Measurements from ENCODE around the gene NEUROD2. TPM values are rescaled to one million over a fixed set of nuclear protein-coding genes. Genes with fewer than 3 reads are reported as not detected.
"Not testable (repeated sequence)": the region's sequence is repeated elsewhere in the genome, so short reads cannot be mapped to it uniquely, and the experiment has no call there.

NEUROD2 gene
- total RNA-seq, 1 donor from 2014 or later: not detected

DNA sequence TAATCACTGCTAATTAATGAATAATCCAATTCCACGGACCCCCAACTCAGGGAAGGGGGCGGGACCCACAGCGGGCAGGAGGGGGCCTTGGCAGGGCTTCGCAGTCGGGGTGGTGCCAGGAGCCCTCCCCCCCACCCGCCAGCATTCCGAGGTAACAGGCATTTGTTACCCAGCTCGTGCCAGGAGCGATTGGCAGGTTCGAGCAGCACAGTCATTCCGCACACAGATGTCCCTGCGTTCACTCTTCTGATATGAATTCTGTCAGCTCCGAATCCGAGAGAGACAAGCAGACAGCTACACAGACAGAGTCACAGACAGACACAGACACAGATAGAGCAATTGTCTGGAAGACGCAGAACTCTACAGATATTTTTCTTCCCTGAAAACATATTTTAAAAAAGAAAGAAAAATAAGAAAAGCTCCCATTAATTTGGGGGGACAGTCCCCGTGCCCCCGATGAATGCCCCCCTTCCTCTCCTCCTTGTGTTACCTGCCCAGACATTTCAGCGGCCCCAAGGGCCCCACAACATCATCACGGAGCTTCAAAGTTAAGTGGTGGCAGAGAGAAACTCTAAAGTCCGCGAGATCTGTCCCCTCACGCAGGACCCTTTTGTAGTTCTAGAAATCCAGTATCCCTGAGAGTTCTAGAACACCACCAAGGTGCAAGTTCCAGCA lies 10.2 kb downstream of the NEUROD2 start:
- intact Hi-C loops (cut with DNase I): no loop called here

DNA sequence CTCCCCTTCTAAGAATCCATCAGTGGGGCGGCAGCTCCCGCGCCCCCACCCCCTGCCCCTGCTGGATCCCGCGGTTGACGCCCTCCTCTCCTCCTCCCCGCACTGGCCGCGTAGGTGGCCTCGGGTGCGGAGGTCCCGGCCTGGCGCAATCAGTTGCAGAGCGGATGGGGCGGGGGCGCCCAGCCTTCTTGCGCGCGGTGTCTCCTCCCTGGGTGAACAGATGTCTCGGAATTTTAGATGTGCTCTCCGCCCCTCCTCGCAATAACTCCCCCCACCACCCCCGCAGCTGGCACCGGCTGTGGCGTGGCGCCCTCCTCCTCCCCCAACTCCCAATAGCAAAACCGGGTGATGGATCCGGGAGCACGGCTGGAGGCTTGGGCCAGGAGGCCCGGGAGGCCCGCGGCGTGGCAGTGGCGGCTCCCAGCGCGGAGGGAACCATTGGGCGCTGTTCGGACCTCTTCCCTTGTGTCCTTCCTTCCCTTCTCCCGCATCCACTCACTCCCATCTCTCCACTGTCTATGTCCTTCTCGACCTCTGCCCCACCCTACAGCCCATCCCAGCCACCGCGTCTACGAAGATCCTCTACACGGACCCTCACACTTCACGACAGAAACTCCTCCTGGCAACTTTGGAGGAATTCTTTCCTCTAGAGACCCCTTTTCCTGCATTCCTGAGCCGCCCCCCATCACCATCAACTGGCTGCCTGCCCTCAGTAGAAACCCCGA lies 11.0 kb downstream of the NEUROD2 start:
- intact Hi-C loops (cut with DNase I): no loop called here
- DNase-seq (ENCODE audit: missing footprints) (no peak), ATAC-seq (no peak)

More for the DNA sequence above, 10.2 kb downstream of the NEUROD2 start:
- ATAC-seq: no peak
- no peak for DNase-seq (ENCODE audit: missing footprints)

DNA sequence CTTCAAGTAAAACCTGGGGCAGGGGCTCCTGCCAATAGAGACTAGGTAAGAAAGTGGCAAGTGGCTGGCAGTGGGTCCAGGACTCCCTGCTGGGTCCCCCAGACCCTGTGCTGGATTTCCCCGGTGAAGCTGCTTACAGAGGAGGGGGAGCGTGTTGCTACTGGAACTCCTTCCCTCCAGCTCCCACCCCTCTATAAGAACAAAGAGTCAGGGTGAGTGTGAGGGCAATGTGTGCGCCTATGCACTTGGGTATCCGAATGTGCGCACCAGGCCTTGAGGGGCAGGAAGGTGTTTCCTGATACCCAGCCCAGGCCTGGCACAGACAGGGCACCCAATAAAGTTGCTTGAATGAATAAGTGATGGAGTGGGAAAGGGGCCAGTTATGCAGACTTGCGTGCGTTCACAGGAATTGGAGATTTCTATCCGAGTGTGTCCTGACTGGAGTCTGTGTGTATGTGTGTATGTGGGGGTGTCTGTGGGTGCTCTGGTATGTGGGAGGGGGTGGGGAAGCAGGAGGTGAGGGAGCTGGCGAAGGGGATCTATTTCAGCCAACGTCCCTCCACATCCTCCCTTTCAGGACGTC lies 11.7 kb downstream of the NEUROD2 start:
- ATAC-seq: no peak
- DNase-seq (ENCODE audit: missing footprints): no peak
- intact Hi-C loops (cut with DNase I): no loop called here

DNA sequence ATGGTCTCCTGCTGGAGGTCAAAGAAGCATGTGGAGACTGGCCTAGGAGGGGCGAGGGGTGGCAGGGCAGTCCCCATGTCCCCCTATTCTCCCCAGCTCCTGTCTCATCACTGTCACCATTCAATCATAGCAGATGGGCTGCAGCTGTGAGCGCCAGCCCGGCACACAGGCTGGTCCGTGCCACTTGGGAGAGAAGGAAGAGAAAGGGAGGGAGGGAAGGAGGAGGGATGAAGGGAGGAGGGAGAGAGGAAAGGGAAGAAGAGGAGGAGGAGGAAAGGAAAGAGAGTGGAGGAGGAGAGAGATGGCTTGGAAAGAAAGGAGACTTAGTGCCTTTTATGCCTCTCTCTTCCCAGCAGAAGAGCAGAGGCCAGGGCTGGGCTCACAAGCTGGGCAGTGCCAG lies 12.4 kb downstream of the NEUROD2 start:
- DNase-seq (ENCODE audit: missing footprints): no peak
- no peak for ATAC-seq
- intact Hi-C loops (cut with DNase I): no loop called here

DNA sequence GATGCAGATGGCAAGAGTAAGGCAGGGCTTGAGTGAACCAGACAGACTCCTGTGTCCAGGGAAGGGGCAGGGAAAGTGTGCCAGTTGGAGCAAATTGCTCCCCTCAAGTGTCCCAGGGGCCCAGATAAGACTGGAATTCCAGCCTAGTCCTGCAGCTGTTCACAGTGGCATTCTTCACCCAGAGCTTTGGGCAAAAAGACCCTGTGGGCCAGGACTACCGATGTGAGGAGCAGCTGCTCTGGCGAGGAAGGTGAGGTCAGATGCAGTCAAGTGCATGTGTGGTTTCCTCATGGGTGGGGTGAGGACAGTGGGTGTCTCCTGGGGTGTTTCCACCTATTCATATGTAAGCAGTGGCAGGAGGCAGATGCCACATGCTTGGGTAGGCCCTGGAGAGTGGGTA lies 14.3 kb downstream of the NEUROD2 start:
- intact Hi-C loops (cut with DNase I): no loop called here
- DNase-seq (ENCODE audit: missing footprints): no peak
- ATAC-seq: no peak

DNA sequence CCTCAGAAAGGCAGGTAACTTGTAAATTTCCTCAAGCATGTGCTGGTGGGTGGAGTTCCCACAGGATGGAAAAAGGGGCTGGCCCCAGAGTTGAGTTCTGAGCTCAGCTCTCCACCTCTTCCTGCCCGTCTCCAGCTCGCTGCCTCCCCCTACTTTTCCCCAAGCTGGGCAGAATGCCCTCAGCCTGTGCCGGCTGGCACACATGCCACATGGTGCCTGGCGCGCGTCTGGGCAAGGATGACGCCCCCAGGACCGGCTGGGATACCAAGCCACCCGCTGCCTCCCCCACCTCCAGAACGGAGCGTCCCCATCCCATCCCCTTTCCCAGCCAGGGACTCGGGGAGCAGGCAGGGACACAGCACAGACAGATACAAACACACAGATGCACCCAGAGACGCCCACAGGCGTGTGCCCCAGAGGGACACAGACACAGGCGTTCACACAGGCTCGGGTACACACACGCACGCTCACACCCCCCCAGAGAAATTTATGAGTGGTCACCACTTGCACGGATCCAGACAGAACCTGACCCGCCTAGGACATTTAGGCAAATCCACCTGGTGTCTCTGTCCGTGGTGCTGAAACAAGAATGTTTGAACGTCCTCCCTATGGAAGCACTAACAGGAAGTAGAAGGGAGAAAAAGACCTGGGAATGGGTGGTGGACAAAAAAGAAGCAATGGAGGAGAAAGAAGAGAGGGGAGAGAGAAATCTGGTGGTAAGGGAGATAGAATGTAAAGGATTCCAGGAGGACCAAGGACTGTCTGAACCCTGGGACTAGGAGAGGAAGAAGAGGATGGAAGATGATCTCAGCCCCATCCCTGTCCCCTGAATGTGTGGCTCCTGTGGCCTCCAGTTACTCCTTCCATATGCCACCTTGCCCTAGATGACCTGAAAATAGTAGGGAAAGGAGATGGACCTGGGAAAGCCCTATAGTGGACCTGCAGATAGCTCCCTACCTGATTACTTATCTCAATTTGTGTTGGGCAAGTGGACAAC lies 15.5 kb downstream of the NEUROD2 start:
- intact Hi-C loops (cut with DNase I): loop anchor here (1.0 kb wide), 1 partner anchor 44 kb away; no protein-coding TSS in a partner anchor
- DNase-seq (ENCODE audit: missing footprints): no peak

DNA sequence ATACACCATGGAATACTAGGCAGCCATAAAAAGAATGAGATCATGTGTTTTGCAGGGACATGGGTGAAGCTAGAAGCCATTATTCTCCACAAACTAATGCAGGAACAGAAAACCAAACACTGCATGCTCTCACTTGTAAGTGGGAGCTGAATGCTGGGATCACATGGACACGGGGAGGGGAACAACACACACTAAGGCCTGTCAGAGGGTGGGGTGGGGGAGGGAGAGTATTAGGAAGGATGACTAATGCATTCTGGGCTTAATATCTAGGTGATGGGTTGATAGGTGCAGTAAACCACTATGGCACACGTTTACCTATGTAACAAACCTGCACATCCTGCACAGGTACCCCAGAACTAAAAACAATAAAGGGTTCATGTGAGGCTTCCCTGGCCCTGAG lies 17.5 kb downstream of the NEUROD2 start:
- DNase-seq (ENCODE audit: missing footprints); ATAC-seq; intact Hi-C loops (cut with DNase I): not testable (repeated sequence)

More for the DNA sequence above, 15.5 kb downstream of the NEUROD2 start:
- ATAC-seq: no peak

- intact Hi-C loops (cut with DNase I): no loop called here
- ATAC-seq (no peak), DNase-seq (ENCODE audit: missing footprints) (no peak)
Observed at GRCh38 chr17:39582658-39583057, 25.1 kb downstream of the NEUROD2 start.

- no peak for ATAC-seq
Observed at GRCh38 chr17:39581759-39582085, 26.0 kb downstream of the NEUROD2 start.

DNA sequence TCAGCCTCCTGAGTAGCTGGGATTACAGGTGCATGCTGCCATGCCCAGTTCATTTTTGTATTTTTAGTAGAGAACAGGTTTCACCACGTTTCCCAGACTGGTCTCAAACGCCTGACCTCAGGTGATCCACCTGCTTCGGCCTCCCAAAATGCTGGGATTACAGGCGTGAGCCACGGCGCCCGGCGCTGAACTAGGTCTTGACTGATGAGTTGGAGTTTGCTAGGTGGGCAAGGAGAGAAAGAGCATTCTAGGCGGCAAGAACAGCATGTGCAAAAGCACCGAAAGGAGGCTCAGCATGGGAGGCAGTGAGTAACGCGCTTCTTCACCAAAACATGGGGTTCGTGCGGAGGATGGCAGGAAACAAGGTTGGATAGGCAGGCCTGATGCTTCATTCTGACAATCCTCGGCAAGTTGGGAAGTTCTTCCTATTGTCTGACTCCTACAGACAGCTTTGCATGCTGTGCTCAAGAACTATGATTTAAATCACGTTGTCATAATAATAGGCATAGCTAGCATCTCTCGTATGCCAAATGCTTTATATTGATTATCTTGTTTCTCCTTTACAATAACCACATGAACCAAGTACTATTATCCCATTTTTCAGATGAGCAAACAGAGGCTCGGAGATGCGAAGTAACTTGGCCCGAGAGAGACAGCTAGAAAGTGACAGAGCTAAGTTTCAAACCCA lies 26.5 kb downstream of the NEUROD2 start:
- ATAC-seq (no peak), DNase-seq (ENCODE audit: missing footprints) (no peak)
- intact Hi-C loops (cut with DNase I): no loop called here

More at GRCh38 chr17:39581759-39582085, 26.0 kb downstream of the NEUROD2 start:
- intact Hi-C loops (cut with DNase I): no loop called here
- DNase-seq (ENCODE audit: missing footprints): no peak

DNA sequence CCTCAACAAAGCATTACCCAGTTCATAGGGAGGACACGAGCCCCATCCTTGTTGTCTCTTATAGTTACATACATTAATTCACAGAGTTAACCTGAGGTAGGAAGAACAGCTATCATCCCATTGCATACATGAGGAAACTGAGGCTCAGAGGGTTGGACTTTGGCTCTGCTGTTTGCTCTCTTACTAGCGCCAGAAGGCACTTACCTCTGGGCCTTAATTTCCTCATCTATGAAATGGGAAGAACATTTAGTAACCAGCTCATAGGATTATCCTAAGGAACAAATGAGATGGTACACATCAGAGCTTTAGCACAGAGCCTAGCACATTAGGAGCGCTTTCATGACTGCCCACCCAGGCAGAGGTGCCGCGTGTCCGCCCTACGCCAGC lies 27.6 kb downstream of the NEUROD2 start:
- no peak for DNase-seq (ENCODE audit: missing footprints)
- ATAC-seq: no peak
- intact Hi-C loops (cut with DNase I): no loop called here

- intact Hi-C loops (cut with DNase I): no loop called here
- no peak for ATAC-seq
Observed at GRCh38 chr17:39579318-39580081, 28.2 kb downstream of the NEUROD2 start.

DNA sequence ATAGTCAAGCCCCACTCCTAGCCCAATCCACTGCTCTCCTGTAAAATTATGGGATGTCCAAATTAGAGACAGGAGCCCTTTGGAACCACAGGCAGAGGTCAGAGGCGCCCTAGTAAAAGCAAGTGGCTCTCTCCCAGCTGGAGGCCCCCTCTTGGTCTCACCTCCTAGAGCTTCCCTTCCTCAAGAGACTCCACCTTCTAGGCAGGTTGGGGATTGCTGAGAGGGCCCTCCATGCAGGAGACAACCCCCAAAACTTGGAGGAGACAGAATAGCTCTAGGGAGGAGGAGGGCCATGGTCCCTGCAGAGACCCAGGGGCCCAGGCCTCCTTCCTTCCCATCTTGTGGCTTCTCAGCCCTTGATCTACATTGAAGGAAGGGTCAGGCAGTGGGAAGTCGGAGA lies 29.4 kb downstream of the NEUROD2 start:
- intact Hi-C loops (cut with DNase I): no loop called here
- ATAC-seq: no peak
- DNase-seq (ENCODE audit: missing footprints): no peak

More at GRCh38 chr17:39579318-39580081, 28.2 kb downstream of the NEUROD2 start:
- peak; percentile 76 for DNase-seq (ENCODE audit: missing footprints)

GRCh38 chr17:39576187-39576586 lies 31.5 kb downstream of the NEUROD2 start:
- intact Hi-C loops (cut with DNase I): no loop called here
- ATAC-seq: no peak
- no peak for DNase-seq (ENCODE audit: missing footprints)

- ATAC-seq (peak; percentile 95), DNase-seq (ENCODE audit: missing footprints) (peak; percentile 86)
- intact Hi-C loops (cut with DNase I): loop anchor here (5.0 kb wide), 1 partner anchor 44 kb away; no protein-coding TSS in a partner anchor
Observed at GRCh38 chr17:39573447-39574298, 34.0 kb downstream of the NEUROD2 start.

DNA sequence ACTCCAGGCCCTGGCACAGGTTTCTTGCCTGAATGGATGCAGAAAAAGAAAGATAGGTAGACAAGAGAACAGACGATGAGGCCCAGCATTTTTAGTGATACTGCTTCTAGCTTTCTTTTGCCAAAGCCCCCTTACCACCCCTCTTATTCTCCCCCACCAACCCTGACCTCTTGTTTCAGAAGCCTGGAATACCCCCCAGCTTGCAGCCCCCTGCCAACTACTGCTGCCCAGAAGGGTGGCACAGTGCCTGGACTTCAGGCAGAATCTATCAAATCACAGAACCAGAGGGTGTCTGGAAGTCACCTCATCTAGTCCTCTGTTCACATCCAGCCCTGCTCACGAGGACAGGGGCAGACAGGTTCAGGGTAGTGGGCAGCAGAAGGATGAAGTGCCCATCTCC lies 35.6 kb downstream of the NEUROD2 start:
- intact Hi-C loops (cut with DNase I): loop anchor here (5.0 kb wide), 1 partner anchor 45 kb away; no protein-coding TSS in a partner anchor

GRCh38 chr17:39569126-39569525 lies 38.6 kb downstream of the NEUROD2 start:
- DNase-seq (ENCODE audit: missing footprints) (no peak), ATAC-seq (no peak)
- intact Hi-C loops (cut with DNase I): no loop called here

More for the DNA sequence above, 35.6 kb downstream of the NEUROD2 start:
- no peak for DNase-seq (ENCODE audit: missing footprints)
- ATAC-seq: no peak
